Activated CD4-positive, alpha-beta T cell treated with anti-CD3 and anti-CD28 coated beads for 48 hours (primary cell): ENCODE measurements around the gene TRIM3.

Experiments
- DNase-seq: peaks from one replicate; pipeline ENCODE4 v3.0.0-alpha.2; 2020

The TRIM3 gene

DNA sequence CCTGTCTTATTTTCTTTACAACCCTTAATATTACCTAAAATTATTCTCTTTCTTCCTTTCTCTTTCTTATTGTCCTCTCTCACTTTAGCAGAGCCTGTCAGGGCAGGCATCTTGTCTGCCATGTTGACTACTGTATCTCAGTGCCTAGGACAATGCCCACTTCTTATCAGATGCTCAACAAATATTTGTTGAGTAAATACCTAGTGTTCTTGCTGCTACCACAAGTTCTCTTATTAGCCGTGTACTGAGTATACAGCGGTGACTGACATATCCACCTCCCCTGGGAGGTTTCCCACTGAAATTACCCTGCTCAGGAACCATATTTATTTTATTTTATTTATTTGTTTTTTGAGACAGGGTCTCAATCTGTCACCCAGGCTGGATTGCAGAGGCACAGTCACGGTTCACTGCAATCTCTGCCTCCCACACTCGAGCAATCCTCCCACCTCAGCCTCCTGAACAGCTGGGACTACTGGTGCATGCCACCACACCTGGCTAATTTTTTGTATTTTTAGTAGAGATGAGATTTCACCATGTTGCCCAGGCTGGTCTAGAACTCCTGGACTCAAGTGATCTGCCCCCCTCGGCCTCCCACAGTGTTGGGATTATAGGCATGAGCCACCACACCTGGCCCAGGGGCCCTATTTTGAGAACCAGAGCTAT is 39.6 kb downstream of the TRIM3 start:
- no peak for DNase-seq

GRCh38 chr11:6431861-6432260 is 41.9 kb downstream of the TRIM3 start:
- no peak for DNase-seq

DNA sequence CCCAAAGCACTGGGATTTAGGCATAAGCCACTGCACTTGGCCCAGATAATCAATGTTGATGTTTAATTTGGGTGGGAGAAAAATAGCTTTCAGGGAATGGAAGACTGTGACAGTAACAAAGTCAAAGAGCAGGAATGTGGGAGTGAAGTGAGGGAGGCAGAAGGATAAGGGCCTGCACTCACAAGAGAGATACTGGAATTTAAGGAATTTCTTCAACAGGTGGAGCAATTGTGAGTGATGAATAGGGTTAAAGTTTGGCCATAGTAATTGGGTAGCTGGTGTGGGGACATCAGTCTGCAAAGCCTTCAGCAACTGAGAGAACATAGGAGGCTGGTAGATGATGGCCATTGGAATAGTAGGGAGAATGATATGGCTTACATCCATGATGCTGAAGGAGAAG is 46.2 kb downstream of the TRIM3 start:
- DNase-seq: no peak

DNA sequence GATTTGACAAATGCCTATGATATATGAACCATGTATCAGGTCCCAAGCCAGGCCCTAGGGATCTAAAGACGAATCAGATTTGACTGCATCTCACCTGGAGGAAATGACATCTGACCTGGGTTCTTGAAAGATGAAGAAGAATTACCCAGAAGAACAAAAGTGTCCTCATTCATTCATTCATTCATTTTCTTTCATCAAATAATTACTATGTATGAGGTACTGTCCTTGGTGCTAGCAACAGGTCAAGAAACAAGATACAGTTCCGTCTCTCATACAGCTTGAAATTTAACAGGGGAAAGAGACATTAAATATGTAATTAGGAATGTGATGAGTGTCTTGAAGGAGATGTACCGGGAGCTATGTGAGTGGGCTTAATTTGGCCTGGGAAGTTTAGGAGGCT is 53.1 kb downstream of the TRIM3 start:
- DNase-seq: no peak

DNA sequence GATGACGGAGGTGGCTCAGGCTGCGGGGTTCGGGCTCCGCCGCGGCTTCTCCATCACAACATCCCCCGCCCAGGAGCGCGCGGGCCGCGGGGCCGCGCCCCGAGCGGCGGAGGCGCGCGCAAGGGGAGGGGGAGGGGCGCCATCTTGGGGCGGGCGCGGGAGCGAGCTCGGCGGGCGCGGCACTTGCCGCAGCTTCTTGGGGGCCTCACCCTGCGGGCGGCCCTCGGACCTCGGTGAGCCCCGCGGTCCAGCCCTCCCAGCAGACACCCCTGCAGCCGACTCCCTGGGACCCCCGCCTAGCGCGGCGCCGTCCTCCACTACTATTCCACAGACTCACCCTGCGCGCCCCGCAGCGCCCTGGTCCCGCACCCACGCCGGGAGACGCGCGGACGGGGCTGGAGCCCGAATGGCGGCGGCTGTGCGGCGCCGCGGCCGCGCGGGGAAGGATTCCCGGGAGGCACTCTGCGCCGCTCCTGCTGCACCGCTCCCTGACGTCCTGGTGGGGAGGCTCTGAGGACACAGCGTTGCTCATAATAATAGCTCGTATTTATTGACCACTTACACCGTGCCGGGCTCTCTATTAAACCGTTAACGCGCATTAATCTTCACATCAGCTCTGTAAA is 54.6 kb downstream of the TRIM3 start, which contains the start of gene APBB1:
Gene APBB1, minus strand, starts transcription at position 86 of the 623 bp plus-strand sequence. CDS start 7,747 bp downstream, outside the sequence.
- DNase-seq: peak; percentile 77

GRCh38 chr11:6418557-6419008 is 55.2 kb downstream of the TRIM3 start:
- DNase-seq: peak; percentile 41

- DNase-seq: no peak
Measured at GRCh38 chr11:6417907-6418556, 55.7 kb downstream of the TRIM3 start.

- DNase-seq: no peak
Measured at GRCh38 chr11:6415797-6416196, 57.9 kb downstream of the TRIM3 start.

DNA sequence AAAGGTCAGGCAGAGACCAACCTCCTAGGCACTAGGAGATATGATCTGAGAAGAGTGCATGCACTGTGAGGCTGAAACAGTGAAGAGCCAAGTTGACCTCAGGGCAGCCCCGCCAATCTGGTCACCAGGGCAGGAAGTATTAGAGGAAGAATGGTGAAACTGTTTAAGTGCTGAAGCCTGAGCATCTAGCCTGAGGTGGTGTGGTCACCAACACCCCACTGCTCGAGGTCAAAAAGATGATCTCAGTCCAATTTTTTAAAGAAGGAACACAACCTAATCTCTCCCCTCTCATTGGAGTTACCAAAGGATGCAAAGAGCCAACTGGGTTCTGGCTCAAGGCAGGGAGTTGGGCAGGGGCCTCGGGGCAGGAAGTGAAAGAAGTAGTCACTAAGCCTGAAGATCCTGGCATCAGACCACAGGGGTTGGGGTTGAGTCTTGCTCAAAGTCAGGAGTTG is 58.8 kb downstream of the TRIM3 start:
- peak; percentile 59 for DNase-seq

DNA sequence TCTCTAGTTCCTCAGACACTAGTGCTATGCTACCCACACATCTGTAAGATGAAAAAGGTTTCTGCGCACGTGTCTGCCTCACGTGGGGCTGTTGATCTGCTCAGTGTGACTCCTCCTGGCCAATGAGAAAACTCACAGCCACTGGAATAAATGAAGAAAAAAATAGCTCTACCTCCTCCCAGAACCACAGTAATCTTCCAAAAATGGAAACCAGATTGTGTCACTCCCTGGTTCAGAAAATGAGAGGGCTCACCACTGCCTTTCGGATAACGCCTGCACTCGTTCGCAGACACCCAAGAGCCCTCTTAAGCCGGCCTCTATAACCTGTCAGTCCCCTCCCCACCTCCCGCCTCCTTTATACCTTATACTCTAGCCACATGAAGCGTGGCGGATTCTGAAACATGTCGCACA is 59.9 kb downstream of the TRIM3 start:
- peak; percentile 81 for DNase-seq

DNA sequence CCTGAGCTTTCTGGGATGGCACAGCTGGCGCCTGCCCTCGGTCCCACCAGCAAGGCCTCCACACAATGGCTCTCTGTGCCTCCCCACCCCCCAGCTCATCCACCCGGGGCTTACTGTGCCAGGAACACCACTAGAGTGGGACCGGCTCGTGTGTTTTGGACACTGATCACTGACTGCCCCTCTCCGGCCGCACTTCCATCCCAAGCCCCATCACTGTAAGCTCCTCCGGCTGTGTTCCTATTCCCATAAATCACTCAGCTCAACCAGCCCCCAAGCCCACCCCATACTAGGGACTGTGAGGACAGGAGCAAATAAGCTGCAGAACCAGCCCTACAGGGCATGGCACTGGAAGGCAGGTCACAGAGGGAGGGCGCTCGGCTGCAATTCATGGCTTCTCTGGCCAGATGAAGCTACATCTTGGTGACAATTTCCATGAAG is 62.1 kb downstream of the TRIM3 start:
- no peak for DNase-seq

DNA sequence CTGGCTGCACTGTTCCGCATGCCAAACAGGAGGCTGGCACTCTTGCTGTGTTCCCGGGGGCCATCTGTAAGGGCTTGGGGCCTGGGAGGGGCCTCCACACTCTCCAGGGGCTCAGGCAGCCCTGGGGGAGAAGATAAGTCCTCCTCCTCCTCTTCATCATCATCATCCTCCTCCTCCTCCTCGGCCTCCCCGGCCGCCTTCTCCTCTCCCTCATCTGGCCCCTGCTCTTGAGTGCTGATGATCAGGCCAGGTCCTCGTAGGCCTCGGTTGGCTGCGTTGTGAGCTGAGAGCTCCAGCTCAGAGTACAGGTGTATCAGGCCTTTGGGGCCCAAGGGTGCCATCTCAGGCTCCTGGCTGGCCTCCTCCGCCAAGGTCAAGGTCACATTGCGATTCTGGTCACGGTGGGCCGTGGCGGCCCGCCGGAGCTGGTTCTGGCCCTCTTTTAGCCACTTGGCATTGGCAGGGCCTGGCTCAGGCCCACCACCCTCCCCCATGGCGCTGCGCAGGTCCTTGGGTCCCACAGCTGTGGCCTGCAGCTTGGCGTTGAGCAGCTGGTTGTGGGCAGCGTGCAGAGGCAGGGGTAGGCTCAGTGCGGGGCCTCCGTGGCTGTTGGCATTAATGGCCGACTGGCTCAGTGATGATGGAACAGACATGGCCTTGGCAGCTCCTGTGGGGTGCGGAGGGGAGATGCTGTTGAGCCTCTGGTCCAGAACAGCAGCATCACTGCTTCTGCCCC is 62.9 kb downstream of the TRIM3 start:
- no peak for DNase-seq

- no peak for DNase-seq
Measured at GRCh38 chr11:6406370-6406769, 67.4 kb downstream of the TRIM3 start.

DNA sequence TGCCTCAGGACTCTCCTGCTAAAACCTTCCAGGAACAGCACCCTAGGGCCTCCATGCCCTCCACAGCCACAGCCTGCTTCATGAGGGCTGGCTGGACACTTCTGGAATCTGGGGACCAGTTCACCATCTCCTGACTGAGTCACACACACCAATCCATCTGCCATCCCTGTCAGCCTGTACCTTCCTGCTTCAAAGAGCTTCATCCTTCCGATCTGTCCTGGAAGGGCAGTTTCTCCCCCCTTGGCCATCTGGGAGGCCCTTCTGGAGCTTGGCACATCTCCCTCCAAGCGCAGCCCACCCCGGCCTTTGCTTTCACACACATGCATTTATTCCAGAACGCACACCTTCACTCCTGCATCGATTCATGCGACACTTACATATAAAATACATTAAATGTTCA is 67.9 kb downstream of the TRIM3 start:
- no peak for DNase-seq

DNA sequence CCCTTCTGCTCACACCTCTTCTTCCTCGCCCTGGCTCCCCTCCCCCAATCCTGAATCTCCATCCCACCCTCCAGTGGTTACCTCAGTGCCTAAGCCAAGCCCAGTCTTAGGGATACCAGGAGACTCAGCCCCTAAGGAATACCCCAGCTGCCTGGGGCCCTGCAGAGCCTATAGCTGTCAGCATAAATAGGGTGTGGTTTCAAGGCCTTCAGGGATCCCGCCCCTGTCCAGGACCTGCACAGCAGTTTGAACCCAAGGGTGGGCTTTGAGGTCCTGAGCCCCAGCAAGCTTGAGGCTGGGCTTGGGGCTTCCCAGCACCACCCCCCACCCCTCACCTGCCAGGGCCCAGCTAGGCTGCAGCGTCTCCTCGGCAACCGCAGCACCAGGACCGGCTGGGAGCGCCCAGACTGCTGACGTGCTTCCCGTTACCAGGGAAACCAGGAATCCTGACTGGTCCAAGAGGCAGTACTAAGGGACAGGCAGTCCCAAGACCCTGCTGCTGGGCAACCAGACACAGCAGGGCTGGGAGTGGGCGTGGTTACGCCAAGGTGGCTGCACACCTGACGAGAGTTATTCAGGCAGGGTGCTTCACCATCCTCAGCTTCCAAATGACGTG is 68.6 kb downstream of the TRIM3 start:
- no peak for DNase-seq

DNA sequence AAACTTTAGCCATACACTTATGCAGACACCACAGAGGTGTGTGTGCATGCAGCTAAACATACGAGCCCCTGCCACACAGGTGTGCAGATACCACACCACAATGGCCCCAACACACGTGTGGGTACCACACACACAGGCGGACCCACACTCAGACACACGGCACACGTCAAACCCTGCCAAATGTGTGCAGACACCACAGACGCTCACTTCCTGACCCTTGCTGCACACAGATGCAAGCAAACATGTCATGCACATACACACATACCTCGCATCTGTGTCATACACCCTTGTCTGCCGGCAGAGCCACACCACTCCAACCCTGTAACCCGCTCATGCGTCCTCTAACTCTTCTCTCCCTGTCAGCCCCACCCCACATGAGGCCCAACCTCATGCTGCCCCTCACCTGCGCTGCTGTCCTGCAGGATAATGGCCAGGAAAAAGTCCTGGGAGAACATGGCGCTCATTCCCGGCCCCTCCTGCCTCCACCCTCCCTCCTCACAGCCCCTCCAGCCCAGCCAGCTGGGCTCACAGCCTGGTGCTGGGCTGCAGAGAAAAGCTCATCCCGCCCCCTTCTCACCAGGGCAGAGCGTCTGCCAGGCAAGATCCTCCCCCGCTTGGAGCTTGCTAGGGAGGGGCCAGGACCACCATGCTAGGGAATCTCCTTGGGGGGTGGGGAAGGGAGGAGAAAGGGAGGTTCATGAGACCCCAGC is 69.2 kb downstream of the TRIM3 start:
- peak; percentile 36 for DNase-seq

DNA sequence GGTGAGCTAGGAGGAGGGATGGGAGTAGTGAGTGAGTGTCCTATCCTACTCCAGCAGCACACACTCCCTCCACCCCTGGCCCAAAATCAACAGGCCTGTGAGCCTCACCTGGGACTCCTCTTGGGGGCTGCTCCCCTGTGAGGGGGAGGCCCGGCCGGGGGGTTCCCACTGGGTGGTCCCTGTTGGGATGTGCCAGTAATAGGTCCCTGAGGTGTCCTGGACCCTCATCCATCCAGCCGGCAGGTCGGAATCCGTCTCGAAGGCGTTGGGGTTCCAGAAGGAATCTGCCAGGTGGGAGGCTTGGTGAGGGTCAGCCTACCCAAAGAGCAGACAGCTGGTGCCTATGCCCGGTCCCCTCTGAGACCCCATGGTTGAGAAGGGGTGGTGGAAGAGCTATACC is 70.2 kb downstream of the TRIM3 start:
- no peak for DNase-seq

GRCh38 chr11:6402561-6402981 is 71.2 kb downstream of the TRIM3 start:
- peak; percentile 72 for DNase-seq

- peak; percentile 38 for DNase-seq
Measured at GRCh38 chr11:6402061-6402470, 71.7 kb downstream of the TRIM3 start.

DNA sequence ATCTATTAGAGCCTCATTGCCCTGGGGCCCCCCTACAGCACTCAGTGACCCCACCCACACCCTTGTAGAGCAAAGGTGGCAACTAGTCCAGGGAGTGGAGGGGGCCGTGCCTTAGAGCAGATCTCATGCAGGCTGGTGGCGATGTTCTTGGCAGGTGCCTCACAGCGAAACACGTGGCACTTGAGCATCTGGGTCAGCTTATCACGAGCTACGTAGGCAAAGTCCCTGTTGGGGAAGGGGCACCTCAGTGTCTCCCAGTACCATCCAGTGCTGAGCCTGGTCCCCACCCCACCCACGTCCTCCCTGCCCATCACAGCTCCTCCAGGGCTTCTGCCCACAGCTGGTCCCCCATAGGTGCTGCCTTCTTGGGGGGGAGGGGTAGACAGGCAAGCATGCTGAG is 72.3 kb downstream of the TRIM3 start:
- no peak for DNase-seq

DNA sequence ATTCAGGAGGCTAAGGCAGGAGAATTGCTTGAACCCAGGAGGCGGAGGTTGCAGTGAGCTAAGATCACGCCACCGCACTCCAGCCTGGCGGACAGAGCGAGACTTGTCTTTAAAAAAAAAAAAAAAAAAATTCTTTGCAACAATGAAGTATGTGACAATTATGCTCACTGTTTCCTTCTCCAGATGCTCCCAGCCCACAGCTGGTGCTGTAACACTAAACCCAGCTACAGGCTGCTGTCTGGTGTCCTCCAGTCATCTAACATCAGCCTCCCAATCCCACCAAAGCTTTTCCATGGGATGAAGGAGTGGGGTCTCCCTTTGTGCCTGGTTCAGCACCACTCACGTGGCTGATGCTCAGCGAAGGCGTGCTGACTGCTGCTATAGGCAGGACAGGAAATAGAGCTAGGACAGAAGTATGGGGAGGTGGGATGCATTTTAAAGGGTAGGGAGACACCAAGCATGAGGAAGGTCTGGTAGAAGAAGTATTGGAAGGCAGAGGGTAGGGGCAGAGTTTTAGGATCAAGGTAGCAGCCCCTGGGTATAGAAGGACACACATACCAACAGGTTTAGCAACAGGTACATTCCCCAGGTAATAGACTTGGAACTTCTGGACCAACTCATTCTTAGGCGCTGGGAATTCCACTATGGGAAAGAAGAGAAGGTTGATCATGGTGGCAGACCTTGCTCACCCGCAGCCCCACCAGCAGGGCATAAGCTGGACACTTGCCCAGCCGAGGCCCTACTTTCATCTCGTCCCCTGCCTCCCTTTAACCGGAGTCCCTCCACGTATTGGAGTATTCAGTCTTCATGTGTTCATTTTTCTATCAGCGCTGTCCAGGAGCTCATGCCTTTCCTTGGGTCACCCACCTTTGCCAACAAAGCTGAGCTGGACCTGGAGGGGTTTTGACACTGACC is 73.1 kb downstream of the TRIM3 start:
- no peak for DNase-seq
